Astrocyte of the cerebellum (primary cell): ENCODE data around the gene ACKR2.

Experiments used
- DNase-seq: peaks from one replicate; pipeline ENCODE4 v3.0.0-alpha.2; 2011; ENCODE audit warnings: low read depth
- H3K4me3 ChIP-seq: 2 replicates; pipeline ENCODE4 v1.5.1; 2011; ENCODE audit warnings: mild to moderate bottlenecking, low read depth, low read length, moderate library complexity
- in situ Hi-C: cut with HindIII; loops from 2 replicates; pipeline ENCODE4 v1.10.0; 2017; ENCODE audit warnings: low sequenced_read_pairs
- TF ChIP-seq, protein P1 (sequence below): IDR thresholded peaks from 2 replicates; pipeline ENCODE4 v1.5.1; 2012; ENCODE audit warnings: low read length, low read depth, moderate library complexity, mild to moderate bottlenecking; ENCODE audit errors: missing control alignments

Gene ACKR2

DNA sequence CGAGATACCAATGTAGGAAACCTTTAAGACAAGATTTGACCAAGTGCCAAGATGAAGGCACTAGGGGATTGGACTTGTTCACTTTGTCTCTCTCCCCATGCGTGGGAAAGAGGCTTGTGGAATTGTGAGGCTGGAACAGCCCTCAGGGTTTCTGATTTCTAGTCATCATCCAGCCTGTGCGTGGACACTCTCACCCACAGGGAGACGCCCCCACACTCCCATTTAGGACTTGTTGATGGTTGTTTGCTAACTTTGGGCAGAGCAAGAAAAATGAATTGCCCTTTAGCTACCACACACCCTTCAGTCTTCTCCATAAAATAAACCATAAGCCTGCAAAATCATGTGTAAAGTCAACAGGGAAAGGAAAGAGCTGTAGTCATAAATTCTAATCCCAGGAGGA is 18.4 kb downstream of the ACKR2 start:
- TF ChIP-seq, protein P1, sequence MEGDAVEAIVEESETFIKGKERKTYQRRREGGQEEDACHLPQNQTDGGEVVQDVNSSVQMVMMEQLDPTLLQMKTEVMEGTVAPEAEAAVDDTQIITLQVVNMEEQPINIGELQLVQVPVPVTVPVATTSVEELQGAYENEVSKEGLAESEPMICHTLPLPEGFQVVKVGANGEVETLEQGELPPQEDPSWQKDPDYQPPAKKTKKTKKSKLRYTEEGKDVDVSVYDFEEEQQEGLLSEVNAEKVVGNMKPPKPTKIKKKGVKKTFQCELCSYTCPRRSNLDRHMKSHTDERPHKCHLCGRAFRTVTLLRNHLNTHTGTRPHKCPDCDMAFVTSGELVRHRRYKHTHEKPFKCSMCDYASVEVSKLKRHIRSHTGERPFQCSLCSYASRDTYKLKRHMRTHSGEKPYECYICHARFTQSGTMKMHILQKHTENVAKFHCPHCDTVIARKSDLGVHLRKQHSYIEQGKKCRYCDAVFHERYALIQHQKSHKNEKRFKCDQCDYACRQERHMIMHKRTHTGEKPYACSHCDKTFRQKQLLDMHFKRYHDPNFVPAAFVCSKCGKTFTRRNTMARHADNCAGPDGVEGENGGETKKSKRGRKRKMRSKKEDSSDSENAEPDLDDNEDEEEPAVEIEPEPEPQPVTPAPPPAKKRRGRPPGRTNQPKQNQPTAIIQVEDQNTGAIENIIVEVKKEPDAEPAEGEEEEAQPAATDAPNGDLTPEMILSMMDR = no peak
- no peak for DNase-seq
- in situ Hi-C loops = no loop called here
- no peak overlapping the region for H3K4me3 ChIP-seq

DNA sequence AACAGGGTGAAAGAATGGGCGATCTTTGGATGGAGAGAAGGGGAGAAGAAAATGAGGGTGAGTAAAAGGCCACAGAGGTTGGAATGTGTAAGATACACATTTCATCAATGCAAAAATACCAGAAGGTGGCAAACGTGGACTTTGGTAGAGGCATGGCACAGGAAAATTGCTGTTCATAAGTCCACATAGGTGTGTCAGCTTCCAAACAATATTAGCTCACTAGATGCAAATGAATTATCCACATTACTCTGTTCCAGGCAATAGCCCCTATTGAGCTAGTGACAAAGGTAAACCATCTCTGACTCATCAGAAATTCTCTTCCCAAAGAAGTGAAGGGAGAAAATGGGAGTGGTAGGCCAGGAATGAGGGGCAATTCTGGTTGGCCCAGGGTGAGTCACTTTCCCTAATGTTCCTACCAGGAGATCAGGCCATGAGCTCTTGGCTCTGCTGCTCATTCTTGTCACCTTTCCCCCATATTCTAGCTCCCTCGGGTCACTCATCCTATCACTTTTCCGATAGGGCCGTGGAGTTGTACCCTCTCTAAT is 19.9 kb downstream of the ACKR2 start:
- in situ Hi-C loops = no loop called here
- DNase-seq = no peak
- TF ChIP-seq, protein P1 = no peak
- no peak overlapping the region for H3K4me3 ChIP-seq

DNA sequence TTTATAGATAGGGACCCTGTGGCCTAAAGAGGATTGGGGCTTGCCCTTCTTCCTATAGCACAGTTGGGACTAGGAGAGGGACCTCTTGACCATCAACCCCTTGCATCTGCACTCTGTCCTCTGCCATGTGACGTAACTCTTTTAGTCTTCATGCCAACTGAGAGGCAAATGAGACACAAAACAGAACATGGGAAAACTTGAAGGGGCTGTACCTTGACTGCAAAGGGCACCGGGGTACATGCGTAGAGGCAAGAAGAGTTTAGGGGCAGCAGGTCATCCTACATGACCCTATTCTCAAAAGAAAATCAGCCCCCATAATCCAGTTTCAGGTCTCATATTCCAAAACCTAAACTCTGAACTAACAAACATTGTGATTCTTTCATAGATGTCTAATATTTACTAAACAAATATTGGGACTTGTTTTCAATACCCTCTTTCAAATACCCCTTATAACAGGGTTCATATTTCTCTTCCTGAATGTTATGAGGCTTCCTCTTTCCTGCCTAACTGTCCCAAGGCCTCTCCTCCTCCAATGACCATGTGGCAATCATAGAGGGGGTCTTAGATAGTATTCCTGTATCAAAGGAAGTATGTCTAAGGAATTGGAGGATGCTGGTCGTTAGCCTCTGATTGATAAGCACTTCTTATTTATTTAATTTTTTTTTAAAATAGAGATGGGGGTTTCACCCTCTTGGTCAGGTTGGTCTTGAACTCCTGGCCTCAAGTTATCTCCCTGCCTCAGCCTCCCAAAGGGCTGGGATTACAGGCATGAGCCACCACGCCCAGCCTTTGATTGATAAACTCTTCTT is 20.6 kb downstream of the ACKR2 start:
- DNase-seq = no peak
- TF ChIP-seq, protein P1 = no peak
- in situ Hi-C loops = no loop called here
- H3K4me3 ChIP-seq = no peak overlapping the region

DNA sequence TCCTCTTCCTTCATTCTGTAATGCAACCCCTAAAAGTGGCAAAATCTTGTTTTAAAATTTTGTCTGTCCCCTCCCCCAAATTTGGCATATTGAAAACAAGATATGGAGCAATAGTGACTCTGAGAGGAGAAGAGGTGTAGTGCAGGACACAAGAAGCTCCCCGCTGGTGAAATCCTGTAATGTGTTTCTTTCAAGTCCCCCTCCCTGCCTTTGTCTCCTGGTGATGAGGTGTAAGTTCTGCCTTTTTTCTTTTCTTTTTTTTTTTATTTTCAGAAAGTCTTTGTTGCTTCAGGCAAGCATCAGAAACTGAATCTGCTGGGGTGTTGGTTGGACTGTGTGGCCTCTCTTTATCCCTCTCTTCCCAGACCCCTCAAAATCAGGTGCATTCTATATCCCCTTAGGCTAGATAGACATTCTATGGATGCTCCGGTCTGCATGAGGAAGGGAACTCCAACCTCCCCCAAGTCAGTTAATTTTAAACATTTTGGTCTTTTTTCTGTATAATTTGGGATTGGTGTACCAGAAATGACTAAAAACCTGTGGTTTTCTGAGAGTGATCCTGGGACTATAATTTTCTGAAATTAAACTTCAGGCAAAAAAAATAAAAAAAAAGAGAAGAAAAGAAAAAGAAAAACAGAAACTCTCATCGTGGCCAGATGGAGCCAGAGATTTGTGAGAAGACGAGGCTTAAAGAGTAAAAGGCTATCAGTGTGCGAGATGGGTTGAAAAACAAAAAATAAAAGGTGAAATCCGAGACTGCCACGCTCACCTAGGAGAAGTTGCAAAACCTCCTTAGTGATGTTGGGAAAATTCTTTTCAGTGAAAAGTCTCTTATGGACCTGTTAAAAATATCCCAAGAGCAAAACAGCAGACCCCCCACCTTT is 21.4 kb downstream of the ACKR2 start:
- no peak overlapping the region for H3K4me3 ChIP-seq

DNA sequence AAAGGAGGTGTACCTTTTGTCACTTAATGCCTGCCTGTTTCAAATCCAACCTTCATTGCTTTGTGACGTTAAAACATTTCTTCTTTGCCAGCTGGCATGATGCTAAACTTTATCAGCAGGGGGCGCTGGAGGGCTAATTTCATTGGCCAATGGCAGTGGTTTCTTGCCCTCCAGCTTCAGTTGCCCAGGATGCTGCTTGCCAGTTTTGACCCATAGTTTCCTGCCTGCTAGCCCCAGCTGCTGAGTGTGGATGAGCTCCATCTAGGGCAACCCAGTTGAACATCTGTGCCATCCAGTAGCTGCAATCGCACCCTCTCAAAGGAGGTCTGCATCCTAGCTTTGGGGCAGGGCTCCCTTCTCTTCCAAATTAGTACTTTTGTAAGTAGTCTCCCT is 22.1 kb downstream of the ACKR2 start:
- H3K4me3 ChIP-seq = no peak overlapping the region
- in situ Hi-C loops = no loop called here
- no peak for DNase-seq
- TF ChIP-seq, protein P1 = peak; percentile 51

More for the DNA sequence above, 21.4 kb downstream of the ACKR2 start:
- in situ Hi-C loops = no loop called here
- TF ChIP-seq, protein P1 = peak; percentile 46
- DNase-seq = no peak

DNA sequence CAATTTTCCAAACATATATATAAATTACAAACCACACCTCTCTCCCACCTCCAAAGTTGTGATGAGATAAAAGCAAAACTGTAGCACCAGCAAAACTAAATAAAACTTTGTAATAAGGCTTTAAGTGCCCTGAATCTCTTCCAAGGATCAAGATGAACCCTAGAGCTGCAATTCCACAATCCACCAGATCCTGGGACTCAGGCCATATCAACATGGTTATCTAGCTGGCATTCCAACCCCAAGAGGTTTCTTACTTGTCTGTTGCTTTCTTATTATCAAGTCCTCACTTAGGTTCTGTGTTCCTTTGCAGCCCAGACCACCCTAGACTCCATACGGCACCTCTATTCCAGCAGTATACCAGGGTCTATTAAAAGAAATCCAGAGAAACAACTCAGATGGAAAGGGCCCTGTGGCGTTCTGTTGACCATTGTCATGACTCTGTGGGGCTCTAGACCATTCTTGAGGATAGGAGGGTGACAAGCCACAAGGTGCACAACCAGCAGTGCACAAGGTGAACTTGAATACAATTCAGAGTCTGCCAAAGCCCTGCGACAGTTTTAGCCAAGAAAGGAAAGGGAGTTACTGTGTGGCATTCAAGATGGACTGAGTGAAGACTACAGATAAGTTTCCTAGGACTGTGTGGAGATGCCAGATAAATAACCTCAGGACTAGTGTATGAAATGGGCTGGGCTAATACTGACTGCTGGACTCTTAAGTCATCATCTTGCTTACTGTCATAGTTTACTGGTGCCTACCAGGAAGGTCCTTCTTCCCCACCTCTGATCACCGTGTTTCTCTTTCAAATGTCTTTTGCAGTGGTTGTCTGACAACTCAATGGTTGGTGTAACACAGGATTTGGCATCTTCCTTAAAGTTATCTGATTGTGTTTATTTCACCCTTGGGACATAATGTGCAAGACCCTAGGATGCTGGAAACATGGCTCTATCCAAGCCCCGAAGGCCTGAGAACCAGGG is 27.2 kb downstream of the ACKR2 start:
- no peak for DNase-seq
- in situ Hi-C loops = no loop called here
- TF ChIP-seq, protein P1 = peak; percentile 14
- H3K4me3 ChIP-seq = no peak overlapping the region
